BLaER1 treated with 17β-estradiol and CSF1 and Interleukin-3, amounts not matched to agents 10 nM and 100 nM (cell line): ENCODE data around the gene A1CF.

Experiments
- H3K27ac ChIP-seq, 11 experiments: shearing (Covaris generic); formaldehyde crosslinking; 2 replicates each; pipeline ENCODE4 v1.8.1; 2022
- H3K27me3 ChIP-seq, 11 experiments: shearing (Covaris generic); formaldehyde crosslinking; 2 replicates each; pipeline ENCODE4 v1.8.1; 2022
- H3K36me3 ChIP-seq, 11 experiments: shearing (Covaris generic); formaldehyde crosslinking; 2 replicates each; pipeline ENCODE4 v1.8.1; 2022
- H3K4me1 ChIP-seq, 10 experiments: shearing (Covaris generic); formaldehyde crosslinking; 2 replicates each; pipeline ENCODE4 v1.8.1; 2022
- H3K4me2 ChIP-seq, 11 experiments: shearing (Covaris generic); formaldehyde crosslinking; 2 replicates each; pipeline ENCODE4 v1.8.1; 2022
- H3K4me3 ChIP-seq, 10 experiments: shearing (Covaris generic); formaldehyde crosslinking; 2 replicates each; pipeline ENCODE4 v1.8.1; 2022
- H3K9ac ChIP-seq, 11 experiments: shearing (Covaris generic); formaldehyde crosslinking; 2 replicates each; pipeline ENCODE4 v1.8.1; 2022
- H3K9me3 ChIP-seq, 11 experiments: shearing (Covaris generic); formaldehyde crosslinking; replicated peaks in 1 of 11; 2 replicates each; pipeline ENCODE4 v1.8.1; 2022
- H4K20me1 ChIP-seq, 11 experiments: shearing (Covaris generic); formaldehyde crosslinking; 2 replicates each; pipeline ENCODE4 v1.8.1; 2022
- Cebpa-rat ChIP-seq, 11 experiments: shearing (Covaris generic); IDR thresholded peaks; 2 replicates each; pipeline ENCODE4 v1.8.1; 2022

The A1CF gene

DNA sequence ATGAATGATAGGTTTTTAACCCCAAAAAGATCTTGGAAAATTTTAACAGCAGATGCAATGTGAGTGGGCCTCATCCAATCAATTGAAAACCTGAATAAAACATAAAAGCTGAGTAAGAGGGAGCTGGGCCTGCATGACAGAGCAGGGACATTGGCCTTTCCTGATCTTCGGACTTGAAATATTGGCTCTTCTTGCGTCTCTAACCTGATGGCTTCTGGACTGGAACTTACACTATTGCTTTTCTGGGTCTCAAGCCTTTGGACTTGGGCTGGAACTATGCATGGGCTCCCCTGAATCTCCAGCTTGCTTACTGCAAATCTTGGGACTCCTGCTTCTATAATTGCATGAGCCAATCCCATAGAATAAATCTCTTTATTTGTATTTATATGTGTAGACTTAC, 9.0 kb downstream of the A1CF start:
- H3K27me3 ChIP-seq: no peaks in the 10 kb centered on the region

DNA sequence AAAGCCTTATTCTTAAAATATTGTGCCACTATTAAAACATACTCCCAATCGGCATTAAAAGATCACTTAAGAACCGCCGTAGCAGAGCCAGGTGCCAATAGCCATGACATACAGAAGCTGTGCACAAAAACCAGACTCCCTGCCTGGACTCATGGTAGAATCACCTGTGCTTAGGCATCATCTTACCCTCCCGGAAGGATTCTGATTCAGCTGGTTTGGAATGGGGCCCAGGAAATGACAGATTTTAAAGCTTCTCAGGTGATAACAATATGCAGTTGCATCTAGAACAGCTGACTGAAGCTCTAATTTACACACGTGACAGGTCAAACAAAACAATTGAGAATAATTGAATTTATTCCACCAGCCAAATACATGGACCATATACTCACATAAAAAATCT, 10.7 kb downstream of the A1CF start:
- no peak for TF ChIP-seq Cebpa-rat (IDR thresholded peaks at IDR 0.05)
- H3K9me3 ChIP-seq: 0 out of 22 replicates have a peak, but pooled peaks cover 0 to under 1% (median 0%) of the 10 kb centered on the region in 11 experiments
- no peak overlapping the region for H3K9ac ChIP-seq
- H3K27ac ChIP-seq: no peak overlapping the region
- no peak overlapping the region for H3K4me2 ChIP-seq
- H3K4me1 ChIP-seq: peaks cover 0 to 7% (median 0%) of the 10 kb centered on the region in 10 experiments; a peak in 2 of 20 replicates
- H3K27me3 ChIP-seq: no peaks in the 10 kb centered on the region
- no peaks in the 10 kb centered on the region for H3K36me3 ChIP-seq
- no peak overlapping the region for H3K4me3 ChIP-seq
- H4K20me1 ChIP-seq: no peaks in the 10 kb centered on the region

More for the DNA sequence above, 9.0 kb downstream of the A1CF start:
- Histone ChIP-seq H3K4me1 (peaks cover 0 to 7% (median 0%) of the 10 kb centered on the region in 10 experiments; a peak in 2 of 20 replicates), H3K9me3 (0 out of 22 replicates have a peak, but pooled peaks cover 0 to 5% (median 0%) of the 10 kb centered on the region in 11 experiments), H3K36me3 (no peaks in the 10 kb centered on the region), H3K4me3 (no peak overlapping the region), H3K9ac (no peak overlapping the region), H3K4me2 (no peak overlapping the region), H4K20me1 (no peaks in the 10 kb centered on the region), H3K27ac (no peak overlapping the region)
- TF ChIP-seq Cebpa-rat (IDR thresholded peaks at IDR 0.05): no peak

DNA sequence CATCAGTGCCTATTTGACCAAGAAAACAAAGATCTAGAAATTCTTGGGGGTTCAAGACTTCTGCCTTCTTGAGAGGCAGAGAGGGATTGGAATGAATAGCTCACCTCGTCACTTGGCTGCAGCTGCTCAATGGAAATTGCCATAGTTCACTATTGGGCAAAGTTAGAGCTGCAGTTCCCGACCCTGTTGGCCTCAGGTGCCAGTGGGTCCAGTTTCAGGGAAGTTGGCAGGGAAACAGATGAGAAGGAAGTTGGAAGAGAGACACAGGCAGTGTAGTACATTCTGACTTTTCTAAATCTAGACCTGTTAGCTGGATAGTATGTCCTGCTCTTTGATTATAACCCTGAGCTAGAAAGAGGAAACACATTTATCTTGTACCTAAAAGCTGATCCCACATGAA, 19.1 kb downstream of the A1CF start:
- Histone ChIP-seq H3K36me3 (no peaks in the 10 kb centered on the region), H3K4me1 (no peaks in the 10 kb centered on the region), H4K20me1 (no peaks in the 10 kb centered on the region), H3K4me3 (no peak overlapping the region), H3K9ac (no peak overlapping the region), H3K27ac (no peak overlapping the region), H3K4me2 (no peak overlapping the region), H3K27me3 (no peaks in the 10 kb centered on the region), H3K9me3 (no peaks in the 10 kb centered on the region)
- no peak for TF ChIP-seq Cebpa-rat (IDR thresholded peaks at IDR 0.05)

DNA sequence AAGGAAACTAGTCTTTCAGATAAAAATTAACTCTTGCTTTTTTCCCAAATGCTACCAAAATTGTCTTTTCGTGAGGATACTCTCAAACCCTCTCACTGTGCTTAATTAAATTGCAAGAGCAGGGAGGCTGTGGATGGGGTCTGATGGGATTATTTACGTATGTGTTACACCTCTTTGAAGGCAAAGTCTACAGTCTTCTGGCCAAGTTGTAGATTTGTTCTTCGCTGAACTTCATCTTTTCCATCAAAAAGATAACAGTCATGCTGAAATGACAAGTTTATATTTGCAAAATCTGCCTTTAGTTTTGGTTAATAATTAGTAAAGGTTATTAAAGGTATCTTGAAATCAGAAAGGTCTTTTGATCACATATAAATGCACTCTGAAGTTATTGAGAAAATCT, 22.7 kb downstream of the A1CF start:
- H3K27ac ChIP-seq: no peak overlapping the region
- no peaks in the 10 kb centered on the region for H3K27me3 ChIP-seq
- TF ChIP-seq Cebpa-rat (IDR thresholded peaks at IDR 0.05): no peak
- no peaks in the 10 kb centered on the region for H4K20me1 ChIP-seq
- H3K9ac ChIP-seq: no peak overlapping the region
- H3K4me3 ChIP-seq: no peak overlapping the region
- no peak overlapping the region for H3K4me2 ChIP-seq
- no peaks in the 10 kb centered on the region for H3K9me3 ChIP-seq
- no peaks in the 10 kb centered on the region for H3K36me3 ChIP-seq
- no peaks in the 10 kb centered on the region for H3K4me1 ChIP-seq

DNA sequence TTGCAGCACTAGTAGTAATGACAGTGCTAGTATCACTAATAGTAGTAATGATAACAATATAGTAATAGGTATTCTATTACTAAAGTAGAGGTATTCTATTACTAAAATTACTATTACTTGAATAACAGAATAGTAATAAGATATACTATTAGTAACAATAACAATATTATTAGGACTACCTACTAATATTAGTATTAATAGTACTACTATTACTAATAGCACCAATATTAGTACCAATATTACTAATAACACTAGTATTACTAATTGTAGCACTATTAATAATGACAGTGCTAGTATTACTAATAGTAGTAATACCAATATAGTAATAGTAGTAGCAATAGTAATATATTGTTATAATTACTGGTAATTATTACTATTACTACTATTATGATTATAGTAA, 24.1 kb downstream of the A1CF start:
- no peak overlapping the region for H3K27ac ChIP-seq
- no peaks in the 10 kb centered on the region for H3K36me3 ChIP-seq
- H3K9ac ChIP-seq: no peak overlapping the region
- no peak overlapping the region for H3K4me2 ChIP-seq
- no peak for TF ChIP-seq Cebpa-rat (IDR thresholded peaks at IDR 0.05)
- H3K4me1 ChIP-seq: no peaks in the 10 kb centered on the region
- H3K9me3 ChIP-seq: no peaks in the 10 kb centered on the region
- H4K20me1 ChIP-seq: no peaks in the 10 kb centered on the region
- no peaks in the 10 kb centered on the region for H3K27me3 ChIP-seq
- no peak overlapping the region for H3K4me3 ChIP-seq

DNA sequence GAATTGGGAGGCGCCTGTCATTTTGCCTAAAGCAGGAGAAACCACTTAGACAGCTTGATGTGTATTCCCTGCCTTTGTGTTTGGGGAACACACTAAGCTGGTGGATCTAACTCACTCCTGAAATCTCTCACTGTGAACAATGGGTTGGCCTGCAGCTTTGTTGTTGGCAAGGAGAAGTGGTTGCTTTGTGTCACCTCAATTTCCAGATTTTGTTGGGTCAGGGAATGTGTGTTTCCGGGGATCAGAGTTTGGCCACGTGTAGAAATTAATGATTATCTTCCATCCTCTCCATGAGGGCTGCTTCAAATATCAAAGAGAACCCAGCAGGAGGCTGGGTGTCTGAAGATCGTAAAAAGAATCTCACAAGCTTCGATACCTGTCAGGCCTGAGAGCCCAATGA, 27.8 kb downstream of the A1CF start:
- H4K20me1 ChIP-seq: no peaks in the 10 kb centered on the region
- no peaks in the 10 kb centered on the region for H3K9me3 ChIP-seq
- no peak for TF ChIP-seq Cebpa-rat (IDR thresholded peaks at IDR 0.05)
- no peak overlapping the region for H3K9ac ChIP-seq
- no peak overlapping the region for H3K4me3 ChIP-seq
- H3K4me2 ChIP-seq: no peak overlapping the region
- H3K27me3 ChIP-seq: no peaks in the 10 kb centered on the region
- H3K4me1 ChIP-seq: no peaks in the 10 kb centered on the region
- no peak overlapping the region for H3K27ac ChIP-seq
- H3K36me3 ChIP-seq: no peaks in the 10 kb centered on the region

DNA sequence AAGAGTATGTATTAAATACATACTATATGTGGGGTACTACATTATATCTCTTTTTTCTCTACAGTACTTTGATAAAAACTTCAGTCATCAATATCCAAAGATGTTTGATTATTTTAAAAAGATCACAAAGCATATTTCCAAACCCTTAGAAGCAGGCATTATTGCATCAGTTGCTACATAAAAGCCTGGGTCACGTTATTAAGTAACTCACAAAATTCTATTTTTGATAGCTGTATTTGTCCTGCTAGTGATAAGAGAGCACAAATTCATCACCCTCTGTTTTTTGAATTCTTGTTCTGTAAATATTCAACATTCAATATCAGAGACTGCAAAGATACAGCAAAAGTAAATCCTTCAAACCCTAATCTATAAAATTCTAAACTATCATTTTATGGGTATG, 30.0 kb downstream of the A1CF start:
- Histone ChIP-seq H3K9ac (no peak overlapping the region), H3K4me1 (peaks cover 0 to 3% (median 0%) of the 10 kb centered on the region in 10 experiments; a peak in 2 of 20 replicates), H3K27ac (no peak overlapping the region), H4K20me1 (no peaks in the 10 kb centered on the region), H3K36me3 (no peaks in the 10 kb centered on the region), H3K27me3 (no peaks in the 10 kb centered on the region), H3K4me3 (no peak overlapping the region), H3K9me3 (no peaks in the 10 kb centered on the region), H3K4me2 (no peak overlapping the region)
- no peak for TF ChIP-seq Cebpa-rat (IDR thresholded peaks at IDR 0.05)

DNA sequence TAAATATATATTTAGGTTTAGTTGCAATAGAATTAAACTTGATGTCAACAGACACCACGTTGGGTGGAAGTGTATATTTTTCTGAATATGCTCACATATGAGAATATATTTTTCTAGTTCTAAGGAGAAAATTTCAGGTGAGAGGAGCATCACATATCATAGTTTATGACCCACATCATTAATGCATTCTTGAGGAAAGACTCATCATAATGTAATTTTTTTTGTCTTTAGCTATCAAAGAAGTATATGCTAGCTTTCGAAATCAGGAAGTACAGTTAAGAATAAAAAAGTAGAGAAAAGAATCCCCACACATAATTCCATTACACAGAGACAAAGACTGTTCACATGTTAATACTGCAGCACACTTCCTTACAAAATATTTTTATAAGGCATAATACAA, 30.4 kb downstream of the A1CF start:
- H3K4me2 ChIP-seq: no peak overlapping the region

DNA sequence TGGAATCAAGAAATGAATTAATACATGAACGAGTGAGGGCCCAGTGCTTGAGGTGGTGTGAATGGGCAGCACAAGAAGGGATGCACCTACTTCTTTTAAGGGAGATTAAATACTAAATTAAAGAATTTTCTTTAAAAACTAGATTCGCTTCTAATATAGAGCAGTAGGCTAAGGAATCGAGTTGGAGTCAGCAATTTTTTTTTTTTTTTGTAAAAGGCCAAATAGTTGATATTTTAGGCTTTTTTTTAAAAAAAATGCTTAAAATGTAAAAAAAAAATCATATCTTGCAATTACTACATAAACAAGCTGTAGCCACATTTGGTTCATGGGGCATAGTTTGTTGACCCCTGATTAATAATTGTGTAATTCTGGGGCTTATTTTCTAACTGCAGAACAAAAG, 31.9 kb downstream of the A1CF start:
- TF ChIP-seq Cebpa-rat (IDR thresholded peaks at IDR 0.05): no peak
- peaks cover 0 to 12% (median 2%) of the 10 kb centered on the region in 10 experiments; a peak in 8 of 20 replicates for H3K4me1 ChIP-seq
- no peak overlapping the region for H3K4me3 ChIP-seq
- no peaks in the 10 kb centered on the region for H3K36me3 ChIP-seq
- H3K9ac ChIP-seq: no peak overlapping the region
- no peak overlapping the region for H3K4me2 ChIP-seq
- H3K9me3 ChIP-seq: no peaks in the 10 kb centered on the region
- H3K27me3 ChIP-seq: no peaks in the 10 kb centered on the region
- no peak overlapping the region for H3K27ac ChIP-seq
- no peaks in the 10 kb centered on the region for H4K20me1 ChIP-seq

More for the DNA sequence above, 30.4 kb downstream of the A1CF start:
- TF ChIP-seq Cebpa-rat (IDR thresholded peaks at IDR 0.05): no peak
- Histone ChIP-seq H4K20me1 (no peaks in the 10 kb centered on the region), H3K27me3 (no peaks in the 10 kb centered on the region), H3K9ac (no peak overlapping the region), H3K4me3 (no peak overlapping the region), H3K36me3 (no peaks in the 10 kb centered on the region), H3K9me3 (no peaks in the 10 kb centered on the region), H3K27ac (no peak overlapping the region), H3K4me1 (peaks cover 0 to 7% (median 0%) of the 10 kb centered on the region in 10 experiments; a peak in 6 of 20 replicates)

DNA sequence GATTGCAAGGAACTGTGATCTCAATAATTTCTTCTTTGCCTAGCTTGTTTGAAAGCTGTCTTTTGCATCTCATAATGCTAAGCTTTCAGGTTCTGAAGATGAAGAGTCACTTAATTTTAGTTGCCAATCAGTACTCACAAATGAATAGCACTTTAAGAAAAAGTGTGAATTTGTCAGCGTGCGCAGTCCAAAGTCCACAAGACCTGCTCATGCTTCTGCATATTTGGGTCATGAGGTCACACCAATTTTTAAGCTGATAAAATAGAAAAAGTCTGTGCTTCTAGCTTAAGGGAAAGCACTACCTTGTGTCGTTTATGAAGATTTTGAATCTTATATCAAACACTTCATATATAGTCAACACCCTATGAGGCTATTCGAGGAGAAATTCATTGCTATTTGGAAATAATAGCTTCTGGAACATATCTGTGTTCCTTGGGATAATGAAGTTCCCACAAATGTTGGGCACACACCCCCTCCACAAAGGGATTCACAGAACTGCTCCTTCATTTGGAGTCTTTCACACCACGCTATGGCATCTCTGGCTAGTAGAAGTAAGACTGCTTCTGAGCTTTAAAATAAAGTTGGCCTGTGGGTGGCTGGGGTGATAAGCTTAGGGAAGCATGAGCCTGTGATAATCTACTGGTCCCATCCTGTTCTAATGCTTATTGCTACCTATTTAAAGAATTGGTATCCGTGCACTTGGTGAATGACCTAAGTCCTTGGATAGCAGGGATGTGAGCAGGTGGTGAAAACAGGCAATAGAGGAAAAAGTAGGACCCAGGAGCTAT, 33.3 kb downstream of the A1CF start:
- Histone ChIP-seq H3K4me3 (no peak overlapping the region), H3K4me1 (peaks cover 0 to 12% (median 2%) of the 10 kb centered on the region in 10 experiments; a peak in 8 of 20 replicates), H3K9me3 (no peaks in the 10 kb centered on the region), H3K36me3 (no peaks in the 10 kb centered on the region), H4K20me1 (no peaks in the 10 kb centered on the region), H3K27me3 (no peaks in the 10 kb centered on the region), H3K4me2 (no peak overlapping the region), H3K27ac (no peak overlapping the region), H3K9ac (no peak overlapping the region)
- TF ChIP-seq Cebpa-rat (IDR thresholded peaks at IDR 0.05): no peak
